ENCODE results near the gene NYNRIN. TPM values are rescaled to one million over a fixed set of nuclear protein-coding genes. Genes with fewer than 3 reads are reported as not detected.

The NYNRIN gene
- total RNA-seq, 1 donor from 2014 or later: 15.5 TPM

DNA sequence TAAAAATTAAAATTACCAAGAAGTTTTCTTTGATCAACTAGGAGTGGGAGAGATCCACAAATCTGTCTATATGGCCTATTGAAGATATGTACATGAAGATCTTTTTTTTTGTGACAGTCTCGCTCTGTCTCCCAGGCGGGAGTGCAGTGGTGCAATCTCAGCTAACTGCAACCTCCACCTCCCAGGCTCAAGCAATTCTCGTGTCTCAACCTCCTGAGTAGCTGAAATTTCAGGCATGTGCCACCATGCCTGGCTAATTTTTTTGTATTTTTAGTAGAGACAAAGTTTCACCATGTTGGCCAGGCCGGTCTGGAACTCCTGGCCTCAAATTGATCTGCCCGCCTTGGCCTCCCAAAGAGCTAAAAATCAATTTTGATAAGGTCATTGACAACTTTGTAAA is 35.4 kb upstream of the NYNRIN start:
- H3K27me3 Mint-ChIP-seq (ENCODE audit: insufficient read depth, low read depth): peaks cover 8% of the 10 kb centered on the region
- H3K4me3 Mint-ChIP-seq: no peak overlapping the region
- Histone ChIP-seq H3K9ac (no peak overlapping the region), H3K36me3 (no peaks in the 10 kb centered on the region), H3K79me2 (ENCODE audit: low read depth) (no peaks in the 10 kb centered on the region), H3K27me3 (peaks cover 55% of the 10 kb centered on the region), H3K4me1 (peaks cover 5% of the 10 kb centered on the region), H2AFZ (replicated peaks) (no peak overlapping the region), H3K27ac (no peak overlapping the region), H4K20me1 (ENCODE audit: low read depth) (no peaks in the 10 kb centered on the region), H3K4me3 (no peak overlapping the region), H3F3A (ENCODE audit: low read depth) (peaks cover 35% of the 10 kb centered on the region), H3K9me3 (ENCODE audit: low read depth) (no peaks in the 10 kb centered on the region), H3K4me2 (no peak overlapping the region)
- no peak overlapping the region for H3K27ac Mint-ChIP-seq
- no peaks in the 10 kb centered on the region for H3K36me3 Mint-ChIP-seq
- TF ChIP-seq EZH2phosphoT487 (IDR thresholded peaks at IDR 0.05): no peak
- peaks cover 10% of the 10 kb centered on the region for H3K4me1 Mint-ChIP-seq
- DNase-seq (ENCODE audit: low spot score): no peak
- H3K9me3 Mint-ChIP-seq: no peaks in the 10 kb centered on the region

DNA sequence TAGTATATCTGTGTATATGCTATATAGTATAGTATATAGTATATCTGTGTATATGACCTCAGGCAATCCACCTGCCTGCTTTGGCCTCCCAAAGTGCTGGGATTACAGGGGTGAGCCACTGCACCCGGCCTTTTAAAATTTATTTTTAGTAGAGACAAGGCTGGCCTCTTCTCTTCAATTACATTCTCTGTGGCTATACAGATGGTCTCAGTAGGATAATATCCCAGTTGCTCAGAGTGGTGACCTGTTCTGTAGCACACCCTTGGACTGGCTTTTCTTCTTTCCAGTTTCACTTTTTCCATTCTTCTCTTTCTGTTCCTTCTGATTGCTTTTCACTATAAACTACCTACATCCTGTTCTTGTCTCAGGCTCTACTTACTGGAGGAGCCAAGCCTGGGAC is 34.0 kb upstream of the NYNRIN start:
- Histone ChIP-seq H3K27ac (no peak overlapping the region), H3K4me1 (peaks cover 7% of the 10 kb centered on the region), H4K20me1 (ENCODE audit: low read depth) (no peaks in the 10 kb centered on the region), H3K27me3 (peaks cover 40% of the 10 kb centered on the region), H3K4me2 (no peak overlapping the region), H2AFZ (replicated peaks) (no peak overlapping the region), H3K79me2 (ENCODE audit: low read depth) (peaks cover 3% of the 10 kb centered on the region), H3K4me3 (no peak overlapping the region), H3K9me3 (ENCODE audit: low read depth) (no peaks in the 10 kb centered on the region), H3K9ac (no peak overlapping the region), H3F3A (ENCODE audit: low read depth) (peaks cover 36% of the 10 kb centered on the region), H3K36me3 (no peaks in the 10 kb centered on the region)
- DNase-seq (ENCODE audit: low spot score): no peak
- Mint-ChIP-seq H3K4me1 (peaks cover 13% of the 10 kb centered on the region), H3K36me3 (no peaks in the 10 kb centered on the region), H3K27ac (no peak overlapping the region), H3K27me3 (ENCODE audit: insufficient read depth, low read depth) (peaks cover 8% of the 10 kb centered on the region), H3K4me3 (peak overlapping the region; percentile 93), H3K9me3 (no peaks in the 10 kb centered on the region)
- TF ChIP-seq, protein P1, sequence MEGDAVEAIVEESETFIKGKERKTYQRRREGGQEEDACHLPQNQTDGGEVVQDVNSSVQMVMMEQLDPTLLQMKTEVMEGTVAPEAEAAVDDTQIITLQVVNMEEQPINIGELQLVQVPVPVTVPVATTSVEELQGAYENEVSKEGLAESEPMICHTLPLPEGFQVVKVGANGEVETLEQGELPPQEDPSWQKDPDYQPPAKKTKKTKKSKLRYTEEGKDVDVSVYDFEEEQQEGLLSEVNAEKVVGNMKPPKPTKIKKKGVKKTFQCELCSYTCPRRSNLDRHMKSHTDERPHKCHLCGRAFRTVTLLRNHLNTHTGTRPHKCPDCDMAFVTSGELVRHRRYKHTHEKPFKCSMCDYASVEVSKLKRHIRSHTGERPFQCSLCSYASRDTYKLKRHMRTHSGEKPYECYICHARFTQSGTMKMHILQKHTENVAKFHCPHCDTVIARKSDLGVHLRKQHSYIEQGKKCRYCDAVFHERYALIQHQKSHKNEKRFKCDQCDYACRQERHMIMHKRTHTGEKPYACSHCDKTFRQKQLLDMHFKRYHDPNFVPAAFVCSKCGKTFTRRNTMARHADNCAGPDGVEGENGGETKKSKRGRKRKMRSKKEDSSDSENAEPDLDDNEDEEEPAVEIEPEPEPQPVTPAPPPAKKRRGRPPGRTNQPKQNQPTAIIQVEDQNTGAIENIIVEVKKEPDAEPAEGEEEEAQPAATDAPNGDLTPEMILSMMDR (IDR thresholded peaks at IDR 0.05): no peak

DNA sequence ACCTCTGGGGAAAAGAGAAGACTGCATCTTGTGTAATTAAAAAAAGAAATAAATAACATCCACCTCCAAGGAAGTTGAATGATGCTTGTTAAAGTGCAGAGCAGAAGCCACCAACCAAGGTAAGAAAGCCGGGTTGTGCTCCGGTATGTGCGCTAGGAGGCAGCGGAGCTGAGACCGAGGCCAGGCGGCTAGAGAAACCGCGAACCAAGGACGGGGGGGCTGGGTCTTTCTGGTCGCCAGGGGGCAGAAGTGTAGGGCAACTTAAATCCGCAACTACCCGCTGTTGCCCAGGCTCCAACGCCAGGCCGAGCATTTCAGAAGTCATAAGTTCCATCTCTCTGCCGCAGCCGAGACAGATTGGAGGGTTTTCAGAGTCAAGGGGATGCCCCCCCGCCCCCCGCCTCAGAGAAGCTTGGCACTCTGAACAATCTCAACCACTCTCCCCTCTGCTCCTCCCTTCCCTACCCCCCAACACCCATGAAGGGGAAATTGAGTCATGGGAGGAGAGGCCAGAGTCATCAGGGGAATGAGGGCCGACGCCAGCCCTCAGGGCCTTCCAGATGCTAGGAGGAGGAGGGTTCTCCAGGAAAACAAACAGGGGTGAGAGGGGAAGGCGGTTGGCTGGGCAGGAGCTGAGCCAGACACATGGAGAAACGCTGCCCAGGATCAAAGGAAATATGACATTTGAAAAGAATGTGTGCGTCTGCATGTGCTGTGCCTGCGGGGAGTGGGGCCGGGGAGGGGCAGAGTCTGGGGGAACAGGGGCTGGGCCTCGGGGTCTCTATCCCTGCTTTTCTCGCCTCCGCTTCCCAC is 33.0 kb upstream of the NYNRIN start:
- Histone ChIP-seq H3K36me3 (no peaks in the 10 kb centered on the region), H3K4me3 (peak overlapping the region; percentile 74), H2AFZ (replicated peaks) (peak overlapping the region; percentile 37), H3K9ac (no peak overlapping the region), H3F3A (ENCODE audit: low read depth) (peaks cover 36% of the 10 kb centered on the region), H3K9me3 (ENCODE audit: low read depth) (no peaks in the 10 kb centered on the region), H3K27ac (no peak overlapping the region), H3K4me2 (peak overlapping the region; percentile 85), H3K4me1 (peaks cover 13% of the 10 kb centered on the region), H3K79me2 (ENCODE audit: low read depth) (peaks cover 3% of the 10 kb centered on the region), H3K27me3 (peaks cover 31% of the 10 kb centered on the region), H4K20me1 (ENCODE audit: low read depth) (no peaks in the 10 kb centered on the region)
- no peaks in the 10 kb centered on the region for H3K36me3 Mint-ChIP-seq
- H3K9me3 Mint-ChIP-seq: no peaks in the 10 kb centered on the region
- peak overlapping the region; percentile 93 for H3K4me3 Mint-ChIP-seq
- TF ChIP-seq EZH2 (IDR thresholded peaks at IDR 0.05): no peak
- no peak for TF ChIP-seq EZH2phosphoT487 (IDR thresholded peaks at IDR 0.05)
- TF ChIP-seq, protein P1 (IDR thresholded peaks at IDR 0.05): peak; percentile 89
- H3K27me3 Mint-ChIP-seq (ENCODE audit: insufficient read depth, low read depth): peaks cover 8% of the 10 kb centered on the region
- peak; percentile 94 for DNase-seq (ENCODE audit: low spot score)
- peak overlapping the region; percentile 57 for H3K27ac Mint-ChIP-seq
- H3K4me1 Mint-ChIP-seq: peaks cover 13% of the 10 kb centered on the region

DNA sequence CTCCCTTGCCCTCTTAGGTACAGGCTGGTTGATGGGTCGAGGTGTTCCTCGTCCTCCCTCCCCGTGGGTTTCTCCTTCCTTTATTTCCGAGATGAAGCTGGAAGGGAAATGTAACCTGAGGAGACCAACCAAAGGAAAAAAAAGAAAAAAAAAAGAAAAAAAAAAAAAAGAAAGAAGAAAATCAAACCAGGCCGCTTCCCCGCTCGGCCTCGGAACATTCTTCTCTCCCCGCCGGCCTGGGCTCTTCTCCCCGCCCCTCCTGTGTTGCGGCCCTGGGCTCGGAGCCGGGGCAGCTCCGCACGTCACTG is 32.4 kb upstream of the NYNRIN start:
- Mint-ChIP-seq H3K4me1 (peaks cover 15% of the 10 kb centered on the region), H3K4me3 (peak overlapping the region; percentile 93), H3K27me3 (ENCODE audit: insufficient read depth, low read depth) (peaks cover 8% of the 10 kb centered on the region), H3K9me3 (no peaks in the 10 kb centered on the region), H3K36me3 (no peaks in the 10 kb centered on the region), H3K27ac (no peak overlapping the region)
- Histone ChIP-seq H3K36me3 (no peaks in the 10 kb centered on the region), H3K4me1 (peaks cover 18% of the 10 kb centered on the region), H3K27ac (peak overlapping the region; percentile 51), H3K4me2 (peak overlapping the region; percentile 85), H3K9me3 (ENCODE audit: low read depth) (no peaks in the 10 kb centered on the region), H3K4me3 (peak overlapping the region; percentile 74), H3K27me3 (peaks cover 25% of the 10 kb centered on the region), H3K9ac (no peak overlapping the region), H2AFZ (replicated peaks) (peak overlapping the region; percentile 37), H3F3A (ENCODE audit: low read depth) (peaks cover 36% of the 10 kb centered on the region), H3K79me2 (ENCODE audit: low read depth) (peaks cover 3% of the 10 kb centered on the region), H4K20me1 (ENCODE audit: low read depth) (no peaks in the 10 kb centered on the region)
- no peak for DNase-seq (ENCODE audit: low spot score)
- TF ChIP-seq EZH2 (IDR thresholded peaks at IDR 0.05): no peak
- TF ChIP-seq EZH2phosphoT487 (IDR thresholded peaks at IDR 0.05): no peak
- TF ChIP-seq, protein P1 (IDR thresholded peaks at IDR 0.05): no peak
